Eye (tissue), 1 donor: ENCODE data around the gene CDC7.
"Not testable (repeated sequence)": the region's sequence is repeated elsewhere in the genome, so short reads cannot be mapped to it uniquely, and the experiment has no call there.

Source experiments
- DNase-seq: peaks from one replicate; pipeline ENCODE4 v3.0.0-alpha.2; 2015

CDC7 gene

GRCh38 chr1:91500756-91501522 is at the start of gene CDC7:
TSS of gene CDC7 (plus strand) at chr1:91500851. CDS start at chr1:91501717, 866 bp downstream.
- peak; percentile 98 for DNase-seq

DNA sequence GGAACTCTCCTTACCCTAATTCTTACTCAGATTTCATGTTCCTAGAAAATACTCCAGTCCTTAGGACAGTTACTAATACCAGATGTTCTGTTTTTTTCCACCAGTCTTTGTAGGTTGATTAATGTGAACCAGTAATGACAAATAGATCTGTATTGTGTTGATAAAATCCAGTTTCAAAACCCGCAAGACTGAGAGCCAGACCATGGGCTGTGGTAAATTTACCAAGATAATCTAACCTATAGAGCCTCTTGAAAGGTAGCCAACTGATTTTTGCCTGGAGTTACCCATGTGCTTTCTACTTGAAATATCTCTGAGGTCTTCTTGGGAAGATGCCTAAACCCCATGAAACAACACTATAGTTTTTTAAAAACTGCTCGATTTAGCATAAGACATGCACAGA is 46.5 kb upstream of the CDC7 start:
- no peak for DNase-seq

DNA sequence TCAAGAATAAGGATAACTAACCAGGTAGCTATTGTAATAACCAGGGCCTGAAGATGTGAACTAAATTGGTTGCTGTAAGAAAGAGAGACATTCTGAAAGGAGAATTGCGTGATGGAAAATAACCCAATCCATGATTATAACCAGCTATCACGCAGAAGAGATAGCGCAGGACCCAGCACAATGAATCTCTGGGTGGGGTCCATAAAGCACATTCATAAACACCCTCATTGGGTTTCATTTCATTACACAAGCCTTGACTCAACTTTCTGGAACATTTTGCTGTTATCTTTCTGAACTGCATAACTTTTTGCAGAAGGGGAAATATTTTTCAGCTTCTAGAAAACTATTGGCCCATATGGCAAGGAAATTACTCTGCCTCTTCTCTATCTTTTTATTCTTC is 45.3 kb upstream of the CDC7 start:
- DNase-seq, result no peak

- DNase-seq, result no peak
Observed at GRCh38 chr1:91455896-91456295, 44.8 kb upstream of the CDC7 start.

DNA sequence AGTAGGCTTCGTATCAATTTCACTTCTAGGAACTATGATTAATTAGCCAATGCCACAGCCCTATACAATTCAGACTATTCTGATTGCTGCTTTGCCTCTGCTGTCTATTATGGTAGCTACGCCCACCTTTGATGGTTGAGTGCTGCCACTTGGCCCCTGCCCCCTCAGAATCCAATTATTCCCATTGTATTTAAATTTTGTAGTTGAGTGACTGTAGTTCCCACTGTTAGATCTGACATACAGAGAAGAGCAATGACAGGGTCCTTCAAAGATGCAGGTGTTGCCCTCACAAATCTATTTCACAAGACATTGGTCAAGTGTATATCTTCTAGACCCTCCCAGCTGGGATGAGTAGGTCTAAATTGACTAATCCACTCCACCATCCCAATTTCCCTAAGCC is 35.3 kb upstream of the CDC7 start:
- DNase-seq, result not testable (repeated sequence)

GRCh38 chr1:91476533-91477217 is 24.0 kb upstream of the CDC7 start:
- DNase-seq, result no peak

GRCh38 chr1:91487469-91487868 is 13.2 kb upstream of the CDC7 start:
- no peak for DNase-seq

- no peak for DNase-seq
Observed at GRCh38 chr1:91490501-91490900, 10.2 kb upstream of the CDC7 start.

DNA sequence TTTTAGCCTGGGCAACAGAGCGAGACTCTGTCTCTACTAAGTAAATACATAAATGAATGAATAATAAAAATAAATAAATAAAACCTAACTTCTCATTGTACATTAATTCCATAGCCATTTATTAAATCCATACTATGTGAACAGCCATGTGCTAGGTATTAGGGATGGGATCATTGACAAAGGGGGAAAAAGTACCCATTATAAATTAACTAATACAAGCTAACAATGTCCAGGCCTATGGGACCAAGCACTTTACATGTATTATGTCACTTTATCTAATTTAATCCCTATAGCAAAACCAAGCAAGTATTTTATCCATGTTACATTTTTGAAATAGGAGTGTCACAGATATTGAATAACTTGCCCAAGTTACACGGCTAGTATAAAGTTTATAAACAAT is 2.6 kb upstream of the CDC7 start:
- no peak for DNase-seq

DNA sequence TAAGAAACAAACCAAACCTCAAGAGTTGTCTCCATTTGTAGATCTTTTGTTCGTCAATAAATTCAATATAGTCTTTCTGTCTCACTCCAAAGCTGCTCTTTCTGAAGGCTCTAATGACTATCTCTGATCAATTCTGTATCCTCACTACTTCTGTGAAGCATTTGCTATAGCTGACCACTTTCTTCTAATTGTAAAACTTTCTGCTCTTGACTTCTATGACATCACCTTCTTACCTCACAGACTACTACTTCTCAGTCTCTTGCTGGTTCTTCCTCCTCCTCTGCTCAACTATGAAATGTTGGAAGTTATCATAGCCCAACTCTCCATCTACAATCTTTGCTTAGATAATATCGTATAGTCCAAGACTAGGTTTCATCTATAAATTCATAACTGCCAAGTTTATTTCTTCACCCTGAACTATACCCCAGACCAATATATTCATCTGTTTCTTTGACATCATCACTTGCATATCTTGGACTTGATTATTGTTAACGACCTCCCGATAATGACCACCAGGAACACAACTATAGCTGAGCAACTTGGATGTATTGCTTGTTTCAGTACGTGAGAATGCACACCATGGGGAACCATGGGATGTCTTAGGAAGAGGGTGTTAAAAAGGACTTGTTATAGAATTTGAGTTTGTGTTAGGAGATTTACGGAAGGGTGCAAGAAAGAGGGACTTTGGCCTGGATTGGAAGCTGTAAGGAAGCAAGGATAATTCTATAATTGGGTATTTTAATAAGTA is 2.0 kb upstream of the CDC7 start:
- no peak for DNase-seq

GRCh38 chr1:91499346-91499745 is 1.3 kb upstream of the CDC7 start:
- DNase-seq, result no peak

DNA sequence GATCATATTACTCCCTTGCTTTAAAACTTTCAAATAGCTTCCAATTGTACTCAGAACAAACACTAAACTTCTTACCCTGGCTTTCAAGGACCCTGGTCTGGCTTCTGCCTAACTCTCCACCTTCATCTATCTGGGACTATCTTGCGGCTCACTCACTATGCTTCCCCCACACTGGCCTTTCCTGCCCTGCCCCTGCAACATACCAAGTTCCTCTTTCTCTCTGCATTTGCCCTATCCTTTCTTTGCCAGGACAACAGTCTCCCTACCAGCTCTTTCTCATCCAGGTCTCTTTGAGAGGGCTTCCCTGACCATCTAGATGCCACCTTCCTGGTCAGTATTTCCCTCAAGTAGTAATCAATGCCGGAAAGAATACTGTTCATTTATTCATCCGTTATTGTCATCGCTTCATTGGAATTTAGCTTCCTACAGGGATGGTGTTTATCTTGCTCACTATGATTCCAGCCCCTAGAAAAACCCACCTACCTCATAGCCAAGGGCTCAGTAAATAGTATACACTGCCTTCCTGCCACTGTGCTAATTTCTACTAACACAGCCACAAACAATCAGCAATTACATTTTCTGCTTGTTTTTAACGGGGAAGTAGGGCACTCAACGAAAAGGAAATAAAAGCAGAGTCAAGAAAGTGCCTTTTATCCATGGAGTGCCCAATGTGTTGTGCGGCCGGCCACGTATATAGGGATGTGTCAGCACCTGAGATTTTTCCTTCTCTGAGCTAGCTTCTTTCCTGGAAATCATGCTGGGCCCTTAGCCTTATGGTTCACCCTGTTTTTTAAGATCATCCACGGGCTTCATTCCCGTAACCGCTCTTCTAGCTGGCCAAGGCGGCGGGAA is 521 bp upstream of the CDC7 start:
- no peak for DNase-seq

- DNase-seq, result no peak
Observed at GRCh38 chr1:91501523-91501851, 836 bp downstream of the CDC7 start.

DNA sequence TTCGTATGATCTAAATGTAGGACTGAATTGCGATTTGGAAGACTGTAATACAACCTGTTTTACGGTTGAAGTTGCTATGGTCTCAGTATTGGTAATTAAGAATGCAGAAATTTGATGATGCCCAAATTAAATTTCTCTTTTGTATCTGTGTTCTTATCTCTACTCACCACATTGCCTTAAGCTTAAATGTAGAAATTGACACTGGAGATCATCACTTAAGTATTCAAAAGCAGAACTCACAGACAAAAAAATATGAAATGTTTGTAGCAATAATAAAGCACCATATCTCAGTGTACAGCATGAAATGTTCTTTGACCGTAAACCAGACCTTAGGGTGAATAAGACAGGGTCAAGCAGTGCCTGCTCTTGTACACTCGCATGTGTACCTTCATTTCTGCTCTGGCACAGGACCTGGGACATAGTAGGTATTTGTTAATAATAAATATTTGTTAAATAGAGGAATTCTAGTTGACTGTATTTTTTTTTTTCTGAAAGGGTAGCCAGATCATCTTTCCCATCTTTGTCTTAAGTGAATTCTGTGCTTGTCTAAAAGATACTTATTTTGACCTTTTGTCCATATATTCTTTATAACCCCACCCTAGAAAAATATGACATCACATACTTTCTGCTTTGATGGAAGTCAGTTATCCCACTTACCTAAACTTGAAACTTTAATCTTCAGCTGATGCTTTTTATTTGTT is 1.5 kb downstream of the CDC7 start:
- no peak for DNase-seq

DNA sequence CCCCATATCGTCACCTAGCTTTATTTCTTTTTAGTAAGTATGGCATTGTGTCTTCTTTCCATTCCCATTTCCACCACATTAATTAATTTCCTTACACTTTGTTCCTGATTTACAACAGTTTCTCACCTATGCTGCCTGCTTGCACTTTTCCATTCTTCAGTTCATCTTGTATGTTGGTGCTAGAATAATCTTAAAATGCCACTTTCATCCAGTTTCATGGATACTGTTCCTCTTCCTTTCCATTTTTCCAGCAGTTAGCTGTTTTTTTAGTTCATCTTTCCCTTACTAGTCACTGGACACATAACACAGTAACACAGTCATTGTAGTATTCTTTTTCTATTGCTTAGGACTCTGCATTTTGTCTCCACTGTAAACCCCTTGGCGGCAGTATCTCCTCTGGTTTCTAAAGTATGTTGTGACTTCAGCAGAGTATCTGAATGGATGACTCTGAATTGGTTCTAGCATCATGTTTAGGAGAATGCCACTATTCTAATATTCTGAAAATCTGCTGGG is 2.1 kb downstream of the CDC7 start:
- DNase-seq, result peak; percentile 26

GRCh38 chr1:91503332-91503900 is 2.8 kb downstream of the CDC7 start:
- DNase-seq, result no peak

DNA sequence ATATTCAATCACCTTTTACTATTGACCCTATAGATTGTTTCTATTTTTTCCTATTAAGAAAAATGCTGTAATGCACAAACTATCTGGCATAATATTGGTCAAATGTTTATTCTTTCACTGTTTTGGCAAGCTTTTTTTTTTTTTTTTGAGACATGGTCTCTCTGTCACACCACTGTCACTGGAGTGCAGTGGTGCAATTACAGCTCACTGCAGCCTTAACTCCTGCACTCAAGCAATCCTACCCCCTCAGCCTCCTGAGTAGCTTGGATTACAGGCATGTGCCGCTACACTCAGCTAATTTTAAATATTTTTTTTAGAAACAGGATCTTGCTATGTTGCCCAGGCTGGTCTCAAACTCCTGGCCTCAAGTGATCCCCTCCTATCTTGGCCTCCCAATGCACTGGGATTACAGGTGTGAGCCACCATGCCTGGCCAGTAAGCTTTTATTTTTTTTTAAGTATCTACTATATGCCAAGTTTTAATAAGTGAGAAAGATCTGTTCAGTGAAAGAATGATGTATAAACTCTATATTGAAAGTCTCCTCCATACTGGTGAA is 3.4 kb downstream of the CDC7 start:
- DNase-seq, result no peak

GRCh38 chr1:91505086-91505485 is 4.4 kb downstream of the CDC7 start:
- DNase-seq, result no peak

GRCh38 chr1:91506071-91506470 is 5.4 kb downstream of the CDC7 start:
- DNase-seq, result no peak

DNA sequence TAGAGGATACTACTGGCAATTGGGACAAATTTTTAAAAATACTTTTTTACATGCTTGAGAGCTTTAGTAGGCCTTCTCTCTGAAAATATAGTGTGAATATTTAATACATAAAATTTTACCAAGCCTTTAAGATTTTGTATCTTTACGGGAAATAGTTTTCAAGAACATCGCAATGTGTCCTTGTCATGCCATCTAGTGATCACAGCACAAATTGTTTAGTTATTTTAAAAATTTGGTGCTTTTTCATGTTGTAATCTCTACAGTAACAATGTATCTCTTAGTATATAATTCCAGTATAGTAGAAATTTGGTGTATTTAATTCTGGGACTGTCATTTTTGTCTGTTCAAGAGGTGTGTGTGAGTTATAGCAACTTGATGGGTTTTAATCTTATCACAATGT is 6.7 kb downstream of the CDC7 start:
- DNase-seq, result no peak

- no peak for DNase-seq
Observed at GRCh38 chr1:91510754-91511153, 10.1 kb downstream of the CDC7 start.
